PC-3 (cell line): ENCODE measurements around the gene EIF4A3. TPM values are rescaled to one million over a fixed set of nuclear protein-coding genes. Genes with fewer than 3 reads are reported as not detected.

Source experiments
- ATAC-seq: fragments of 200-7000 bp; cut with Tn5 transposase; 2 replicates; pipeline ENCODE4 v1.9.1; 2020; ENCODE audit warnings: mild to moderate bottlenecking, moderate library complexity
- BruUV-seq: library from RNA; stranded (reverse); fragments of 400-500 nt; replicated peaks from 2 replicates; lab custom pipeline; 2021; lab: Mats Ljungman, UMichigan
- CTCF ChIA-PET: fragments of 300-600 bp; sonication (Branson Sonifier 250); formaldehyde crosslinking; loops from one replicate; lab custom pipeline; 2022; ENCODE audit warnings: antibody characterized with exemption; lab: Charles Lee
- POLR2A ChIA-PET: fragments of 300-600 bp; sonication (Branson Sonifier 250); formaldehyde crosslinking; loops from one replicate; lab custom pipeline; 2022; ENCODE audit warnings: antibody characterized with exemption; ENCODE audit not compliant: unreplicated experiment; lab: Charles Lee
- DNase-seq: peaks from one replicate; pipeline ENCODE4 v3.0.0-alpha.2; 2015
- H2AFZ ChIP-seq: fragments of 300-600 bp; sonication (generic); 2 replicates; pipeline ENCODE4 v1.6.0; 2016; ENCODE audit warnings: antibody characterized with exemption, low read length
- H3F3A ChIP-seq: fragments of 300-600 bp; sonication (generic); one replicate; pipeline ENCODE4 v1.6.0; 2017; ENCODE audit warnings: antibody characterized with exemption, low read length, control low read depth, mild to moderate bottlenecking; ENCODE audit not compliant: unreplicated experiment
- H3K27ac ChIP-seq: fragments of 300-600 bp; sonication (generic); 2 replicates; pipeline ENCODE4 v1.5.1; 2016; ENCODE audit warnings: mild to moderate bottlenecking, low read length
- H3K27me3 ChIP-seq: fragments of 300-600 bp; sonication (generic); 2 replicates; pipeline ENCODE4 v1.6.1; 2016; ENCODE audit warnings: low read length, mixed read lengths
- H3K36me3 ChIP-seq: fragments of 300-600 bp; sonication (generic); 2 replicates; pipeline ENCODE4 v1.6.1; 2016; ENCODE audit warnings: low read depth, mixed run types, low read length, mixed read lengths
- H3K4me1 ChIP-seq: fragments of 300-600 bp; sonication (generic); 2 replicates; pipeline ENCODE4 v1.5.1; 2016; ENCODE audit warnings: low read length; ENCODE audit not compliant: insufficient read depth
- H3K4me2 ChIP-seq: fragments of 300-600 bp; sonication (generic); 2 replicates; pipeline ENCODE4 v1.6.0; 2016; ENCODE audit warnings: low read length
- H3K4me3 ChIP-seq: fragments of 300-600 bp; sonication (generic); 2 replicates; pipeline ENCODE4 v1.5.1; 2016; ENCODE audit warnings: mild to moderate bottlenecking, low read length, mixed read lengths
- H3K79me2 ChIP-seq: fragments of 300-600 bp; sonication (generic); 2 replicates; pipeline ENCODE4 v1.6.1; 2017; ENCODE audit warnings: low read length, mixed read lengths
- H3K9ac ChIP-seq: fragments of 300-600 bp; sonication (generic); 2 replicates; pipeline ENCODE4 v1.6.0; 2016; ENCODE audit warnings: mild to moderate bottlenecking, low read length
- H3K9me2 ChIP-seq: fragments of 300-600 bp; sonication (generic); replicated peaks from 2 replicates; pipeline ENCODE4 v1.6.1; 2016; ENCODE audit warnings: mixed run types, low read length, mixed read lengths
- H3K9me3 ChIP-seq: fragments of 300-600 bp; sonication (generic); 2 replicates; pipeline ENCODE4 v1.6.1; 2016; ENCODE audit warnings: low read length, mixed read lengths
- H4K20me1 ChIP-seq: fragments of 300-600 bp; sonication (generic); 2 replicates; pipeline ENCODE4 v1.6.1; 2016; ENCODE audit warnings: low read length, mixed read lengths
- EZH2 ChIP-seq: fragments of 300-600 bp; sonication (generic); IDR thresholded peaks from one replicate; pipeline ENCODE4 v1.6.1; 2017; ENCODE audit warnings: antibody characterized with exemption, mild to moderate bottlenecking, low read length; ENCODE audit not compliant: unreplicated experiment
- EZH2phosphoT487 ChIP-seq: fragments of 300-600 bp; sonication (generic); IDR thresholded peaks from 2 replicates; pipeline ENCODE4 v1.6.1; 2018; ENCODE audit warnings: mild to moderate bottlenecking, antibody characterized with exemption, low read length, borderline replicate concordance
- intact Hi-C: fragments of 100-400 bp; cut with micrococcal nuclease; formaldehyde crosslinking; loops from 2 replicates; pipeline ENCODE4 v1.9.0; 2023
- total RNA-seq: library from RNA; depleted of rRNA; stranded (reverse); fragments of >200 nt; gene quantifications from 2 replicates; pipeline ENCODE4 v1.2.3, GENCODE V29; 2014
- TF ChIP-seq, protein P1 (sequence below): fragments of 300-600 bp; sonication (generic); conservative IDR thresholded peaks from 2 replicates; pipeline ENCODE4 v1.5.1; 2017; ENCODE audit warnings: antibody characterized with exemption, low read depth, mild to moderate bottlenecking, low read length

Gene EIF4A3
- total RNA-seq, 1 experiment from 2014 or later: 167 TPM

- DNase-seq: no peak
- POLR2A ChIA-PET: no interaction called here
- CTCF ChIA-PET: no interaction called here
Measured at GRCh38 chr17:80191865-80192661, 45.1 kb upstream of the EIF4A3 start.

GRCh38 chr17:80191192-80191591, 44.3 kb upstream of the EIF4A3 start:
- Histone ChIP-seq H3K79me2 (no peaks in the 10 kb centered on the region), H3K9me2 (no peaks in the 10 kb centered on the region), H3K27me3 (no peaks in the 10 kb centered on the region), H3K9me3 (no peaks in the 10 kb centered on the region), H3K27ac (no peak overlapping the region), H3K4me2 (no peak overlapping the region), H3F3A (no peaks in the 10 kb centered on the region), H3K4me3 (no peak overlapping the region), H3K36me3 (no peaks in the 10 kb centered on the region), H2AFZ (no peak overlapping the region), H4K20me1 (no peaks in the 10 kb centered on the region), H3K9ac (no peak overlapping the region), H3K4me1 (peaks cover 13% of the 10 kb centered on the region)
- intact Hi-C loops: no loop called here
- DNase-seq (no peak), ATAC-seq (no peak)
- CTCF ChIA-PET: no interaction called here
- no peak for TF ChIP-seq EZH2phosphoT487
- TF ChIP-seq, protein P1, sequence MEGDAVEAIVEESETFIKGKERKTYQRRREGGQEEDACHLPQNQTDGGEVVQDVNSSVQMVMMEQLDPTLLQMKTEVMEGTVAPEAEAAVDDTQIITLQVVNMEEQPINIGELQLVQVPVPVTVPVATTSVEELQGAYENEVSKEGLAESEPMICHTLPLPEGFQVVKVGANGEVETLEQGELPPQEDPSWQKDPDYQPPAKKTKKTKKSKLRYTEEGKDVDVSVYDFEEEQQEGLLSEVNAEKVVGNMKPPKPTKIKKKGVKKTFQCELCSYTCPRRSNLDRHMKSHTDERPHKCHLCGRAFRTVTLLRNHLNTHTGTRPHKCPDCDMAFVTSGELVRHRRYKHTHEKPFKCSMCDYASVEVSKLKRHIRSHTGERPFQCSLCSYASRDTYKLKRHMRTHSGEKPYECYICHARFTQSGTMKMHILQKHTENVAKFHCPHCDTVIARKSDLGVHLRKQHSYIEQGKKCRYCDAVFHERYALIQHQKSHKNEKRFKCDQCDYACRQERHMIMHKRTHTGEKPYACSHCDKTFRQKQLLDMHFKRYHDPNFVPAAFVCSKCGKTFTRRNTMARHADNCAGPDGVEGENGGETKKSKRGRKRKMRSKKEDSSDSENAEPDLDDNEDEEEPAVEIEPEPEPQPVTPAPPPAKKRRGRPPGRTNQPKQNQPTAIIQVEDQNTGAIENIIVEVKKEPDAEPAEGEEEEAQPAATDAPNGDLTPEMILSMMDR: no peak
- no TSS peak for BruUV-seq
- POLR2A ChIA-PET: interaction anchor here (0.6 kb wide), 1 partner anchor 90 kb away, joined by 4 read pairs; the partner anchor contains the start of gene GAA

More at GRCh38 chr17:80191865-80192661, 45.1 kb upstream of the EIF4A3 start:
- intact Hi-C loops: no loop called here
- Histone ChIP-seq H3K9me3 (no peaks in the 10 kb centered on the region), H3K36me3 (no peaks in the 10 kb centered on the region), H2AFZ (no peak overlapping the region), H3K27ac (no peak overlapping the region), H4K20me1 (no peaks in the 10 kb centered on the region), H3K9me2 (no peaks in the 10 kb centered on the region), H3K9ac (no peak overlapping the region), H3F3A (no peaks in the 10 kb centered on the region), H3K4me2 (no peak overlapping the region), H3K4me1 (peaks cover 11% of the 10 kb centered on the region), H3K27me3 (no peaks in the 10 kb centered on the region), H3K4me3 (no peak overlapping the region), H3K79me2 (no peaks in the 10 kb centered on the region)
- BruUV-seq: no TSS peak
- ATAC-seq: no peak
- TF ChIP-seq, protein P1: no peak
- TF ChIP-seq EZH2 (no peak), EZH2phosphoT487 (no peak)

DNA sequence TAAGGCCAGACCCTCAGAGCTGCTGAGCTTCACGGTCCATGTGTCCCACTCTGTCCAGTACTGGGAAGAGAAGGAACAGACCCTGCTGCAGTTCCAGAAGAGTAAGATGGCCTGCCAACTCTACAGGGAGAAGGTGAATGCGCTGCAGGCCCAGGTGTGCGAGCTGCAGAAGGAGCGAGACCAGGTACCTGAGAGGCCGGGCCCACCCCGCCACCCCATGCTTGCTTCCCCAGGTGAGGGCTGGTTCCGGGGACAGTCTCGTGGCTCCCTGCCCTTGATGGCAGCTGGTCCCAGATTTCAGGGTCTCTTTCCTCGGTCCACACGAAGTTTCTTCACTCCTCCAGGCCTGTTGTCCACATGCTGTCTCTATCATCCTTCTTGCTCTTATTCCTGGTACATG, 43.8 kb upstream of the EIF4A3 start:
- H3K4me2 ChIP-seq: no peak overlapping the region
- H3K4me3 ChIP-seq: no peak overlapping the region
- no TSS peak for BruUV-seq
- no peak overlapping the region for H2AFZ ChIP-seq
- H3K9me3 ChIP-seq: no peaks in the 10 kb centered on the region
- TF ChIP-seq EZH2 (no peak), EZH2phosphoT487 (no peak)
- TF ChIP-seq, protein P1: no peak
- H3K9ac ChIP-seq: no peak overlapping the region
- ChIA-PET POLR2A (no interaction called here), CTCF (interaction anchor here (0.7 kb wide), 1 partner anchor 182 kb away, joined by 3 read pairs; no protein-coding TSS in a partner anchor)
- intact Hi-C loops: no loop called here
- peaks cover 13% of the 10 kb centered on the region for H3K4me1 ChIP-seq
- H3K9me2 ChIP-seq: no peaks in the 10 kb centered on the region
- H3K27me3 ChIP-seq: no peaks in the 10 kb centered on the region
- H3K79me2 ChIP-seq: no peaks in the 10 kb centered on the region
- H3F3A ChIP-seq: no peaks in the 10 kb centered on the region
- no peaks in the 10 kb centered on the region for H3K36me3 ChIP-seq
- ATAC-seq (no peak), DNase-seq (no peak)
- H3K27ac ChIP-seq: no peak overlapping the region
- H4K20me1 ChIP-seq: no peaks in the 10 kb centered on the region
